ENCODE measurements around the gene CCDC85B.

CCDC85B gene

DNA sequence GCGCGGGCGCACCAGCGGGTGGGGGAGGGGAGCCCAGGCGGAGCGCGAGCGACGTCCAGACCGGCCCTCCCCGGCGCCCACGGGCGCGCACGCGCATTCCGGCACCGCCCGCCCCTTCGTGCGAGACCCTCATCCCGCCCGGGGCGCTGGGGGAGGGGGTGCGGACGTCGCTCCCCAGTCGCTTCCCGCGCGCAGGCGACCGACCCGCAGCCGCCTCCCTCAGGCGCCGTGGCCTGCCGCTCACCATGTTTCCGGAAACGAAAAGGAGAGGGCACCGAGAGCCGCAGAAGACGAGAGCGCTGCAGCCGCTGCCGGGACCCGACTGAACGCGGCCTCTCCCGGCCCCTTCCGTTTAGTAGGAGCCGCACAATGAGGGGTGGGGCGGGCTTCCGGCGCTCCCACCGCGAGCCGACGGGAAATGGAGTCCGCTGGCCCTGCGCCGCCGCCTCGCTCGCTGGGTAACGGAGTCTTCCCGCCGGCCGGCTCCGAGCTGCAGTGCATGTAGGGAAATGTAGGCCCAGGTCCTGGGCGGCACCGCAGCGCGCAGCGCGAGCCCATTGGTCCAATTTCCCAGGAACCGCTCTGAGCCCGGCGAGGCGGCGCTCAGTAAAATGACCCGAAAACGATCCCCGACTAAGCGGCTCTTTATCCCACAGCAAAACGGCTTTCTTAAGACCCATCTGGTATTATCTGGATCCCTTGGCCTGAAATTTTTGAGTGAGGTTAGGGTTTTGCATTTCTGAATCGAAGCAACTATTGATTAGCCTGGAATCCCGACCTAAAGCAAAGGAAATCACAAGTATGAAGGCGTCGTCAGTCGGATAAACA lies 32.4 kb upstream of the CCDC85B start, which contains the start of gene CFL1:
Gene CFL1, minus strand, starts transcription at position 328 of the 828 bp plus-strand sequence. Its CDS starts 81 bp downstream, at position 247.
- peak; percentile 94 to 96 for DNase-seq (ENCODE audit: low read depth in 2 of 2)

GRCh38 chr11:65858681-65859087 lies 31.8 kb upstream of the CCDC85B start:
- no peak for DNase-seq (ENCODE audit: low read depth in 2 of 2)

- DNase-seq (ENCODE audit: low read depth in 2 of 2), result peak; percentile 93 to 99
These were observed 31.2 kb upstream of the CCDC85B start for GRCh38 chr11:65859095-65859811.

- no peak for DNase-seq (ENCODE audit: low read depth in 2 of 2)
These were observed 30.6 kb upstream of the CCDC85B start for GRCh38 chr11:65859812-65860277.

DNA sequence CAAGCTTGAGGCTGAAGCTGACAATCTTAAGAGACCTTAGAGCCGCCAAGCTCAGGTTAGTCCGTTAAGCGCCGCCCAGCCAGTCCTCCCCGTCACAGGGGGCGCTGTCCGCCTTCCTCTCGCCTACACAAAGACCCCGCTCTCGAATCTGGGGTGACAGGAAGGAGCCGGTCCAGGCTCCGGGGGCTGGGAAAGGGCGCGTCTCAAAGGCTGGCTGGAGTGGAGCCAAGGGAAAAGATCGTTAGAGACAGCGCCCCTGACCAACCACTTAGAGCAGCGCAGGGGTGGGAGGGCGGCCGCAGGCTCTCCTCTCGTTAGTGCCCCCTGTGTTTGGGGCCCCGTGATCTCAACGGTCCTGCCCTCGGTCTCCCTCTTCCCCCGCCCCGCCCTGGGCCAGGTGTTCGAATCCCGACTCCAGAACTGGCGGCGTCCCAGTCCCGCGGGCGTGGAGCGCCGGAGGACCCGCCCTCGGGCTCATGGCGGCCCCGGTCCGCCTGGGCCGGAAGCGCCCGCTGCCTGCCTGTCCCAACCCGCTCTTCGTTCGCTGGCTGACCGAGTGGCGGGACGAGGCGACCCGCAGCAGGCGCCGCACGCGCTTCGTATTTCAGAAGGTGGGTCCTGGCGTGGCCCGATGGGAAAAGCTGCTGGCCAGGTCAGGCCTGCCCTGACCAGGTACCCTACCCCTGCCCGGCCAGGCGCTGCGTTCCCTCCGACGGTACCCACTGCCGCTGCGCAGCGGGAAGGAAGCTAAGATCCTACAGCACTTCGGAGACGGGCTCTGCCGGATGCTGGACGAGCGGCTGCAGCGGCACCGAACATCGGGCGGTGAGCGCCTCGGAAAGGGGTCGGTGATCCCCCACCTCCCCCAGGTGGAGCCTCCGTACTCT lies 30.0 kb upstream of the CCDC85B start, which contains the start of gene MUS81:
Gene MUS81, plus strand, starts transcription at position 156 of the 887 bp plus-strand sequence. Its CDS starts 321 bp downstream, at position 477.
- DNase-seq (ENCODE audit: low read depth in 2 of 2), result peak; percentile 92 to 95

- no peak for DNase-seq (ENCODE audit: low read depth in 2 of 2)
These were observed 29.3 kb upstream of the CCDC85B start for GRCh38 chr11:65861165-65861505.

DNA sequence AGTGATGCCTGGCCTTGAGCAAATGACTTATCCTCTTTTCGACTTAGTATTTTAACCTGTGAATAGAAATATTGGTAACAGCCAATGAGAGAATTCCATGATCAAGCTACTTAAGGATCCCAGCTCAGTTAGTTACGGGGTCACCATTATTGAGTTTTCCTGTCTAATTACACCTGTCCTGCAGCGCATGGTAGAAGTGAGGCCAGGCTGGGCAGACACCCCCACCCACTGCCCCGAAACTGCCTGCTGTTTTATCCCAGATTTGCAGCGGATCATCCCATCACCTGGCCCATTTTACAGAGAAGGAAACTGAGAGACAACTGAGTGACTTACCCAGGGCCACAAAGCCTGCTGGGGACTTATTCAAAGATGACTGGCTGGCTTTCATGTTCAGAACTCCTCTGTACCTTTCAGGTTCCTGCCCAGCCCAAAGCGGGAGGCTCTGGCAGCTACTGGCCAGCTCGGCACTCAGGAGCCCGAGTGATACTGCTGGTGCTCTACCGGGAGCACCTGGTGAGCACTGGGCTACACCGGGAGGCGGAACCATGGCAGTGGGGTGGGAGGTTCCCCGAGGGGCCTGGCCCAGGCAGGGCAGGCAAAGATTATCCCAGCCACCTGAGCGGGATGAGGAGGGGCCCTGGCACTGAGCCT lies 28.8 kb upstream of the CCDC85B start:
- DNase-seq (ENCODE audit: low read depth in 2 of 2), result no peak

DNA sequence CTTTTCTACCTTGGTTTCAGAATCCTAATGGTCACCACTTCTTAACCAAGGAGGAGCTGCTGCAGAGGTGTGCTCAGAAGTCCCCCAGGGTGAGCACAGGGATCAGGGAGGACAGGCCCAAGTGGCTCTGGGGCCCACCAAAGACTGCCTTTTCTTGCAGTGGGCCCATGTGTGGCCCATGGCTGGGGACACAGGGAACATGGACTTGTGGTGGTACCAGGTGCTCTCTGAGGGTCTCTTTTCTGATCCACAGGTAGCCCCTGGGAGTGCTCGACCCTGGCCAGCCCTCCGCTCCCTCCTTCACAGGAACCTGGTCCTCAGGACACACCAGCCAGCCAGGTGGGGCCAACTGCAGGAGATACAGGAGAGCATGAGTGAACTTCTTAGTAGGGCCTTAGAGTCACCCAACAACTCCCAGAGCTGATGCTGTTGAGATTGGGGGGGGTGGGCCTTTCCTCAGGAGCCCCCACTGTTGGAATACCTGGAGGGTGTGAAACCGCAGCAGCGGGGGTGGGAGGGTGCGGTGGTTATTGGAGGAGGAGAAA lies 28.2 kb upstream of the CCDC85B start:
- DNase-seq (ENCODE audit: low read depth in 2 of 2), result no peak

GRCh38 chr11:65862941-65863888 lies 27.3 kb upstream of the CCDC85B start:
- no peak for DNase-seq (ENCODE audit: low read depth in 2 of 2)

GRCh38 chr11:65863889-65864705 lies 26.4 kb upstream of the CCDC85B start:
- DNase-seq (ENCODE audit: low read depth in 2 of 2), result no peak

DNA sequence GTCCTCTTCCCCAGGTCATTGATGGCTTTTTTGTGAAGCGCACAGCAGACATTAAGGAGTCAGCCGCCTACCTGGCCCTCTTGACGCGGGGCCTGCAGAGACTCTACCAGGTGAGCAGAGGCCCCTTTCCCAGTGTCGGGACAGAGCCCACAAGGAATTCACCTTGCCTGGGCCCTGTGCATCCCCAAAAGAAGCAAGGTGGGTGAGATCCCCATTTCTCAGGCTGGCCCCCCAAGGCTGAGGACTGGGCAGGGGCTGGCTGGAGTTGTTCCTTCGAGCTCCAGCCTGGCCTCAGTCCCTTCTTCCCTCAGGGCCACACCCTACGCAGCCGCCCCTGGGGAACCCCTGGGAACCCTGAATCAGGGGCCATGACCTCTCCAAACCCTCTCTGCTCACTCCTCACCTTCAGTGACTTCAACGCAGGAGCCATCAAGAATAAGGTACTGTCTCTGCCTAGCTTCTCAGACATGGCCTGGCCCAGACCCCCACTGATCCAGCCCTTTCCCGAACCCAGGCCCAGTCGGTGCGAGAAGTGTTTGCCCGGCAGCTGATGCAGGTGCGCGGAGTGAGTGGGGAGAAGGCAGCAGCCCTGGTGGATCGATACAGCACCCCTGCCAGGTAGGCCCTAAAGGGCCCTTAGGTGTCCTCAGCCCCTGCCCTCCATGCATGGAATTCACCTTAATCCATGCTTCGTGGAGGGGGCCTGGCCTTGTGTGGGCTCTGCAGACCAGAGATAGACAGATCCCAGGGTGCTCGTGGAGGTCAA lies 25.6 kb upstream of the CCDC85B start:
- no peak for DNase-seq (ENCODE audit: low read depth in 2 of 2)

DNA sequence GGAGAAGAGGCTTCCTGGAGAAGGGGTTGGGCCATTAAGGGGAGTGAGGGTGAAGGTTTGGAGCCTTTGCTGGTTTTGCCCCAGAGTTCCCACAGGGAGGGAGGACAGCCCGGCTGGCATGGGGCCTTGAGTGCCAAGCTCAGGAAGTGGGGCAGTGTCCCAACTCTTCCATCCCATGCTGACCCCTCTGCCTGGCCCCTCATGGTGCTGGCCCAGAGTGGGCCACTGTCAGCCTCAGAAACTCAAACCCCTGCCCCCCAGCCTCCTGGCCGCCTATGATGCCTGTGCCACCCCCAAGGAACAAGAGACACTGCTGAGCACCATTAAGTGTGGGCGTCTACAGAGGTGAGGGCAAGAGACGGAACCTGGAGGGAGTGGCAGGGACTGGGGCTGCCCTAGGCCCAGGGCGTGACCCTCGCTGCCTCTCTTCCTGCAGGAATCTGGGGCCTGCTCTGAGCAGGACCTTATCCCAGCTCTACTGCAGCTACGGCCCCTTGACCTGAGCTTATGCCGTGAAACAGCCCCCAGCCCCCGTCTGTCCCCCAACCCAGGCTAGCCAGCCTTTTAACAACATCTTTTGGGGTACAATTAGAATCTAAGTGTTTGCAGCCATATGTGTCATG lies 24.8 kb upstream of the CCDC85B start:
- no peak for DNase-seq (ENCODE audit: low read depth in 2 of 2)

GRCh38 chr11:65866509-65867283 lies 23.8 kb upstream of the CCDC85B start:
- DNase-seq (ENCODE audit: low read depth in 2 of 2), result no peak

GRCh38 chr11:65867284-65868071 lies 23.0 kb upstream of the CCDC85B start:
- DNase-seq (ENCODE audit: low read depth in 2 of 2), result no peak

GRCh38 chr11:65868076-65868667 lies 22.3 kb upstream of the CCDC85B start:
- DNase-seq (ENCODE audit: low read depth in 2 of 2), result no peak

GRCh38 chr11:65868907-65869306 lies 21.6 kb upstream of the CCDC85B start:
- DNase-seq (ENCODE audit: low read depth in 2 of 2), result no peak
